HG03139 (cell line): ENCODE measurements around the gene FRMPD2.
"Not testable (repeated sequence)": the region's sequence is repeated elsewhere in the genome, so short reads cannot be mapped to it uniquely, and the experiment has no call there.

Experiments
- ATAC-seq: cut with Tn5 transposase; IDR thresholded peaks from one replicate; pipeline ENCODE4 v1.9.1; 2021; ENCODE audit not compliant: unreplicated experiment

Gene FRMPD2

GRCh38 chr10:48251525-48252353 lies 22.8 kb downstream of the FRMPD2 start:
- ATAC-seq: no peak

DNA sequence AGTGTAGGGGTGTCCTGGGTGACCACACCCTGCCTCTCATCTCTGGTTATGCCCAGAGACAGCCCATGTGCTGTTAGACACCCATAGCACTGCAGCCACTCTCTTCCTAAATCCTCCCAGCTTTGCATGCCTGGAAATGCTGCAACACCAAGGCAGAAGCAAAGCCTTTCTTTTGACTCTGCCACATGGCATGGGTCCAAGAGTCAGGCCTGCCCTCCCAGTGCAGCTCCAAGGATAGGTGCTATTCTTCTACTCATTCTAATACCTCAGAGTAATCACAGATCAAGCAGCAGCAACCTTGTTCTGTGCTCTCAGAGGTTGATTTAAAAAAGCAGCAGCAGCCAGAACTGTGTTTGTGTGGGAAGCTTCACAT lies 23.4 kb downstream of the FRMPD2 start:
- no peak for ATAC-seq

GRCh38 chr10:48249763-48250351 lies 24.6 kb downstream of the FRMPD2 start:
- no peak for ATAC-seq

DNA sequence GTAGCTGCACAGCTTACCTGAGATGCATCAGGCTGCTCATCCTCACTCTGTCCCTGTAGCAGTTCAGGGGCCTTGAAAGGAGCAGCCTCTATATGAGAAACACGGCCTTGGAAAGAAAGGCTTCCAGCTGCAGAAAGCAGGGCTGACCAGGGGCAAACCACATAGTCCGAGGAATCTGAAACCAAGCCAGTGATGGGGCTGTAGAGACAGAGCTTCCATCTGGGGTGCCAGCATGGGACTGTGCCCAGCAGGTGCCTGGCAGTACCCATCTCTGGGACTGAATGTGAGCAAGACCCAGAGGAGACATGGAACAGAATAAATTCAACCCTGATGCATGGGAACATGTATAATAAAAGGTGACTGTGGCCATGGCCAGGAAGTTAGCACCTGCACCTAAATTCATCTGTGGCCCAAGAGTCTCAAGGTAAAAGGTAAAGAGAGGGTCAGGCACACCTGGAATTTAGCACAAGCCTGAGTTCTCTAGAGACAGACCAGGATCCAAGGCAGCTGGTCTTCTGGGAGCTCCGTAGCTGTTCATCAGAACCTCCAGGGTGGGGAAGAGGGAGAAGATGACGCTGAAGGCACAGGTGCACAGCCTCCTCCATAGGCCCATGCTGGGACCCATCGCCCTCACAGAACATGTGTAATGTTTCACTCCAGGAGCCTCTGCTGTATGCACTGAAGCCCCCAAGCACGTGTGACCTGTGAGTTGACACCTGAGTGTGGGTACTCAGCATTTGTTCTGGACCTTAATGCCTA lies 25.3 kb downstream of the FRMPD2 start:
- ATAC-seq: no peak

- no peak for ATAC-seq
Observed at GRCh38 chr10:48248462-48248861, 26.0 kb downstream of the FRMPD2 start.

DNA sequence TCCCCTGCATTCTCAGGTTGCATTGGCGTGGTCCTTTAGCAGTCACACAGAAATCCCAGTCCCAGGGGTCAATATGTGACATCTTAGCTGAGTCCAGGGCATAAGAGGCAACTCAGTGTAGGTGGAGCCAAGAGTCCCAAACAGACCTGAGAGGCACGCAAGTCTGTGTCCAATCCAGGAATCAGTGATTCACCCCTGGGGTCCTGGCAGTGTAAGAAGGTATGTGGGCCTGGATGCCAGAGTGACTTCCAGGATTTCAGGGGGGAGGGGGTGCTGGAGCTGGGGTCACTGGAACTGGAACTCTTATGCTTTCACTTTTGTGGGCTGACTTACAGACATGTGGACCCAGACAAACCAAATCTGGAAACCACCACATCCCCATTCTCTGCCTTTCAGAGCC lies 26.8 kb downstream of the FRMPD2 start:
- ATAC-seq: no peak

GRCh38 chr10:48246501-48246900 lies 28.0 kb downstream of the FRMPD2 start:
- no peak for ATAC-seq

DNA sequence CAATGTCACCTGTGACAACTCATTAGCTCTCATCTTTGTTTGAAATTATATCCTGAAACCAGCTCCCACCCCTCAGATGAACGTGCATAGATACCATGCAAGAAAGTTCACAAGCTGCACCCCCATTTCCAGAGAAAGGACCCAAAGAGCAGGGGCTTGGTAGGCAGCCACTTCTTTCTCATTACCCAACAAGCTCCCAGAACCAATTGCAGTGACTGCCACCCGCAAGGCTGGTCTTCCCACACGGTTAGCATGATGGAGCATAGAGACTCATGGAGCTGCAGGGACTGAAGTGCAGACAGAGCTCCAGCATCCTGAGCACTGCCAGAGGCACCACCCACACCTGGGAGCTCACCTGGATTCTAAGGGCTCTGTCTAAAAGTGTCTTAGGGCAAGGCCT lies 28.5 kb downstream of the FRMPD2 start:
- no peak for ATAC-seq

- not testable (repeated sequence) for ATAC-seq
Observed at GRCh38 chr10:48243921-48244320, 30.6 kb downstream of the FRMPD2 start.

- ATAC-seq: no peak
Observed at GRCh38 chr10:48243487-48243886, 31.0 kb downstream of the FRMPD2 start.

GRCh38 chr10:48242171-48242904 lies 32.2 kb downstream of the FRMPD2 start:
- ATAC-seq: no peak

DNA sequence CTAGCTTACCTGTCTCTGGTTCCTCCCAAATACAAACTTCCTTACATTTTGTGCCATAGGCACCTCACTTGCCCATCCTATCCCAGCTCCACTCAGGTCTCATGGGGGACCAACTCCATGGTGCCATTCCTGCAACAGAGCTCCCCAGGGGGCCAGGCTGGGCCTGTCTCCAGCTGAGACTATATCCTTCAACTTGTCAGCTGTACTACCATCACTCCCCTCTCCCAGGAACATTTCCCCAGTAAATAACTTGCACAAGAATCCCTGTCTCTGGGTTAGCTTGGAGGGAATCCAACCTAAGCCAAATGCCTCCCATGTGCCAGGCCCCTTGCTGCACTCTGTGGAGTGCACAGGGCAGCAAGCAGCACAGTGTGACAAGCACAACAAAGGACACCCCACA lies 33.2 kb downstream of the FRMPD2 start:
- no peak for ATAC-seq

DNA sequence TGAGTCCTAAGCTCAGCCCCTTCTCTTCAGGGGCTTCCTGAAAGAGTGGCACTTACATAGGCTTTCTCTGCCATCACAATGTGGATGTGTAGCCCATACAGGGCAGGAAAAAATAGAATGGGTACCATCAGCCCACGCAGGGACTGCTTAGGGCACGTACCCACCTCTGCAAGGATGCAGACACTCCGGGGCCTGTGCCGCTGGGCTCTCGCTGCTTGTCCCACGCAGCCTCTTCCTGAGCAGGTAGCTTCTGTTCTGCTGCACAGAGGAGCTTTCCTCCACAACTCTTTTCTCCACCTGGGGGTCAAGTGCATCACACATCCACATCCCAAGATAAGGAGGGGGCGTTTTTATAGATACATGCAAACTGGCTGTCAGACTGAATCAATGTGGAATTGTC lies 34.3 kb downstream of the FRMPD2 start:
- ATAC-seq: no peak

GRCh38 chr10:48239618-48240017 lies 34.9 kb downstream of the FRMPD2 start:
- no peak for ATAC-seq

- no peak for ATAC-seq
Observed at GRCh38 chr10:48238826-48239520, 35.5 kb downstream of the FRMPD2 start.

DNA sequence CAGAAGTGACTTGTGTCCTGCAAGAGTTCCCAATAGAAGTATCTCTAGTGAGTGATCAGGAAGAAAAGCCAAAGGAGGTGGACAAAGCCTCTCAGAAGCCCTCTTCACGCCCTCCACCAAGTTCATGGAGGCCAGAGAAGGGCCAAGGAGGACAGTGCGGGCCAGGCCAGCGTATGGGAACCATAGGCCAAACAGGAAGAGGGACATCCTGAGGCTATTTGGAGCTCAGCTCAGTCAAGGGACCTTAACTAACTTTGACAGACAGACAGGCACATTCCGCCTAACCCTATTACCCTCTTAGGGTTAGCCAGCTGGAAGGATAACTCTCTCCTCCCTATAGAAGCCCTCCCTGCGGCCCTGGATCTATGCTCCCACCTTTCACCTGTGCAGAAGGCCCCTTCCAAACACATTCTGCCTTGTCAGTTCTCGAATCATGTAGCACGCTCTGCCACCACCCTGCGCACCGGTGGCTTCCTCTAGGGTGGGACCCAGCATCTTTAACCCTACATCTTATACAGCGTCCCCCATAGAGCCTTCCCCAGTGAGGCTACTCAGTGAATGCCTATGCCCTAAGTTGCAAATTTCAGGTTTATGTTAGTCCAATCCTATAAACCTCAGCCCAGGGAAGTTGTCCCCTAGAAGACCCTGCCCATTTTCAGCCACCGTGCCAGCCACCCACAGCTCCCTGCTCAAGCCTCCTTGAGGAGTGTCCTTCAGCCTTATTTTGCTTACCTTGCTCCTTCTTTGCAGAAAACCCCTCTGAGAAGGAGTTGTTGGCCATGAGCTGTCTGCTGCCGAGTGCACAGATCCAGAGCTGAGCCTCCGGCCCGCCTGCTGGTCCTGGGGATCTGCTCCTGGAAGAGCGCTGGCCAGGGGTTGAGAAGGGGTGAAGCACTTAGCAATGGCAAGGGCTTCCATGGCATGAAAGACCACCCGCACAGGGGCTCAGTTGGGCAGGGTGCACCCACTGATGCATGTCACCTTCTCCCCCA lies 36.9 kb downstream of the FRMPD2 start:
- ATAC-seq: no peak

- ATAC-seq: no peak
Observed at GRCh38 chr10:48236199-48236621, 38.3 kb downstream of the FRMPD2 start.

- no peak for ATAC-seq
Observed at GRCh38 chr10:48235501-48235900, 39.0 kb downstream of the FRMPD2 start.

DNA sequence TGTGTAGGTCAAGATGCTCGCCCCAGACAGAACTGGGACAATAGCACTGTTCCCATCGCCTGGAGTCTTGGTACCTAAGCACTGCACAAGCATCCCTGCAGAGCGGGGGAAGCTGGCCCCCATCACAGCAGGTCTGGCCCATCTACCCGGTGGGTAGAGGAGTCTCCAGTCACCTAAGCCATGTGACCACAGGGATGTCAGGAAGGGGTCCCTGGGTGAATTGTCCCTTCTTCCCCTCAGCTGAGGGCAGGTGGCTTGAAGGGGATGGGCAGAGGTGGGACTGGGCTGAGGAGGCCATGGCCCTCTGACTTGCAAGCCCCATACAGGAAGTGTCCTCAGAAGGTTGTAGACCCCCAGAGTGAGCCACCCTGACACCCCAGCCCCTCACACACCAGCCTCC lies 39.7 kb downstream of the FRMPD2 start:
- ATAC-seq: no peak

- ATAC-seq: no peak
Observed at GRCh38 chr10:48234295-48234694, 40.2 kb downstream of the FRMPD2 start.
